ENCODE data around the gene SERPINB3.
"Not testable (repeated sequence)": the region's sequence is repeated elsewhere in the genome, so short reads cannot be mapped to it uniquely, and the experiment has no call there.

The SERPINB3 gene

GRCh38 chr18:63648241-63648640 lies 13.5 kb downstream of the SERPINB3 start:
- H3K4me3 ChIP-seq (ENCODE audit: low read depth, low read length): no peak overlapping the region
- no peak for DNase-seq (ENCODE audit: low read depth)
- TF ChIP-seq CTCF (IDR thresholded peaks at IDR 0.05; ENCODE audit: control insufficient read depth, extremely low read depth, insufficient read depth): no peak

GRCh38 chr18:63646936-63647335 lies 14.8 kb downstream of the SERPINB3 start:
- no peak for TF ChIP-seq CTCF (IDR thresholded peaks at IDR 0.05; ENCODE audit: control insufficient read depth, extremely low read depth, insufficient read depth)
- DNase-seq (ENCODE audit: low read depth): no peak
- H3K4me3 ChIP-seq (ENCODE audit: low read depth, low read length): no peak overlapping the region

GRCh38 chr18:63644694-63645093 lies 17.0 kb downstream of the SERPINB3 start:
- not testable (repeated sequence) for H3K4me3 ChIP-seq (ENCODE audit: low read depth, low read length); DNase-seq (ENCODE audit: low read depth)

- H3K4me3 ChIP-seq (ENCODE audit: low read depth, low read length); DNase-seq (ENCODE audit: low read depth): not testable (repeated sequence)
Observed at GRCh38 chr18:63644142-63644541, 17.6 kb downstream of the SERPINB3 start, which contains the start of gene SERPINB4. Gene SERPINB4 (minus strand): TSS chr18:63644256. CDS start chr18:63643577, 679 bp downstream.

- not testable (repeated sequence) for DNase-seq (ENCODE audit: low read depth); H3K4me3 ChIP-seq (ENCODE audit: low read depth, low read length)
Observed at GRCh38 chr18:63642668-63643356, 18.9 kb downstream of the SERPINB3 start.

- DNase-seq (ENCODE audit: low read depth); H3K4me3 ChIP-seq (ENCODE audit: low read depth, low read length): not testable (repeated sequence)
Observed at GRCh38 chr18:63641157-63641680, 20.5 kb downstream of the SERPINB3 start.

- no peak for DNase-seq (ENCODE audit: low read depth)
- H3K4me3 ChIP-seq (ENCODE audit: low read depth, low read length): no peak overlapping the region
- TF ChIP-seq CTCF (IDR thresholded peaks at IDR 0.05; ENCODE audit: control insufficient read depth, extremely low read depth, insufficient read depth): no peak
Observed at GRCh38 chr18:63637703-63638102, 24.0 kb downstream of the SERPINB3 start.

- no peak overlapping the region for H3K4me3 ChIP-seq (ENCODE audit: low read depth, low read length)
- no peak for TF ChIP-seq CTCF (IDR thresholded peaks at IDR 0.05; ENCODE audit: control insufficient read depth, extremely low read depth, insufficient read depth)
- DNase-seq (ENCODE audit: low read depth): no peak
Observed at GRCh38 chr18:63627819-63628218, 33.9 kb downstream of the SERPINB3 start.

- no peak for DNase-seq (ENCODE audit: low read depth)
- H3K4me3 ChIP-seq (ENCODE audit: low read depth, low read length): no peak overlapping the region
- no peak for TF ChIP-seq CTCF (IDR thresholded peaks at IDR 0.05; ENCODE audit: control insufficient read depth, extremely low read depth, insufficient read depth)
Observed at GRCh38 chr18:63626431-63626830, 35.3 kb downstream of the SERPINB3 start.
